Osteoblast (primary cell): Measurements from ENCODE around the gene ISOC1. TPM values are rescaled to one million over a fixed set of nuclear protein-coding genes. Genes with fewer than 3 reads are reported as not detected.

Experiments used
- DNase-seq: peaks from one replicate; pipeline ENCODE4 v3.0.0; 2011; ENCODE audit warnings: low spot score, mixed read lengths; ENCODE audit not compliant: insufficient read length; ENCODE audit errors: missing footprints
- H2AFZ ChIP-seq: 2 replicates; pipeline ENCODE4 v1.6.0; 2011; ENCODE audit warnings: mild to moderate bottlenecking, low read length
- H3K27ac ChIP-seq: 2 replicates; pipeline ENCODE4 v1.5.1; 2011; ENCODE audit warnings: mild to moderate bottlenecking, low read depth, low read length, moderate library complexity
- H3K27me3 ChIP-seq: 2 replicates; pipeline ENCODE4 v1.6.0; 2012; ENCODE audit warnings: mild to moderate bottlenecking, control low read depth, inconsistent platforms, low read length, moderate library complexity; ENCODE audit not compliant: insufficient read depth
- H3K36me3 ChIP-seq: 2 replicates; pipeline ENCODE4 v1.5.1; 2011; ENCODE audit warnings: mild to moderate bottlenecking, low read length, control low read depth, moderate library complexity; ENCODE audit not compliant: insufficient read depth
- H3K4me1 ChIP-seq: 2 replicates; pipeline ENCODE4 v1.5.1; 2011; ENCODE audit warnings: mild to moderate bottlenecking, low read length, control low read depth, moderate library complexity; ENCODE audit not compliant: insufficient read depth
- H3K4me2 ChIP-seq: 2 replicates; pipeline ENCODE4 v1.6.0; 2011; ENCODE audit warnings: mild to moderate bottlenecking, low read length; ENCODE audit not compliant: insufficient read depth
- H3K4me3 ChIP-seq: fragments of 200-600 bp; sonication (generic); 3 replicates; pipeline ENCODE4 v1.5.1; 2012; ENCODE audit warnings: mild to moderate bottlenecking, low read length, inconsistent platforms; ENCODE audit not compliant: insufficient read depth
- H3K79me2 ChIP-seq: 2 replicates; pipeline ENCODE4 v1.6.0; 2012; ENCODE audit warnings: mild to moderate bottlenecking, low read length, control low read depth, inconsistent platforms; ENCODE audit not compliant: insufficient read depth
- H3K9me3 ChIP-seq: 2 replicates; pipeline ENCODE4 v1.5.1; 2011; ENCODE audit warnings: low read depth, low read length, control low read depth
- H4K20me1 ChIP-seq: 2 replicates; pipeline ENCODE4 v1.6.0; 2012; ENCODE audit warnings: mild to moderate bottlenecking, low read length, control low read depth; ENCODE audit not compliant: insufficient read depth
- total RNA-seq: library from RNA; depleted of rRNA; stranded (reverse); fragments of >200 nt; gene quantifications from 2 replicates; pipeline ENCODE4 v1.2.3, GENCODE V29; 2012
- TF ChIP-seq, protein P1 (sequence below): IDR thresholded peaks from 2 replicates; pipeline ENCODE4 v1.5.1; 2011; ENCODE audit warnings: mild to moderate bottlenecking, low read depth, low read length, moderate library complexity; ENCODE audit errors: extremely low read depth

ISOC1 gene
- total RNA-seq, 1 donor = 9.8 TPM

DNA sequence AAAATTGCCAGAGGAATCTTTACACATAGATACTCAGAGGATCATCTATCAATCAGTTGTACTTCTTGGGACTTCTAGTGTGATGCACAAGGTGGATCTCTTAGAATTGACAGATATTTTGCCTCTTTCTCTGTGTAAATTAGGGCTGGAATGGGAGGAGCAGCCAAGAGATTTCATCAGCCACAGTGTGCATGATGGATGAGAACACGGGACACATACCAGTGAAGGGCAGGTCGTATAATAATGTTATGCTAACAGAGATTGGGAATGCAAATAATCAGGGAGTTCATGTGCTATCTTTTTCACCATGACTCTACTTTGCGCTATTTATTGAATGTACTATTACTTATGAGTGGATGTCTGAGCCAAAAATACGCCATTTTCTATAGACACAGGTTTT lies 43.3 kb upstream of the ISOC1 start:
- Histone ChIP-seq H3K4me1 (no peaks in the 10 kb centered on the region), H3K79me2 (no peaks in the 10 kb centered on the region), H2AFZ (no peak overlapping the region), H3K36me3 (no peaks in the 10 kb centered on the region), H3K9me3 (no peaks in the 10 kb centered on the region), H3K27ac (no peak overlapping the region), H4K20me1 (no peaks in the 10 kb centered on the region), H3K27me3 (no peaks in the 10 kb centered on the region), H3K4me2 (no peak overlapping the region), H3K4me3 (no peak overlapping the region)
- no peak for DNase-seq
- TF ChIP-seq, protein P1, sequence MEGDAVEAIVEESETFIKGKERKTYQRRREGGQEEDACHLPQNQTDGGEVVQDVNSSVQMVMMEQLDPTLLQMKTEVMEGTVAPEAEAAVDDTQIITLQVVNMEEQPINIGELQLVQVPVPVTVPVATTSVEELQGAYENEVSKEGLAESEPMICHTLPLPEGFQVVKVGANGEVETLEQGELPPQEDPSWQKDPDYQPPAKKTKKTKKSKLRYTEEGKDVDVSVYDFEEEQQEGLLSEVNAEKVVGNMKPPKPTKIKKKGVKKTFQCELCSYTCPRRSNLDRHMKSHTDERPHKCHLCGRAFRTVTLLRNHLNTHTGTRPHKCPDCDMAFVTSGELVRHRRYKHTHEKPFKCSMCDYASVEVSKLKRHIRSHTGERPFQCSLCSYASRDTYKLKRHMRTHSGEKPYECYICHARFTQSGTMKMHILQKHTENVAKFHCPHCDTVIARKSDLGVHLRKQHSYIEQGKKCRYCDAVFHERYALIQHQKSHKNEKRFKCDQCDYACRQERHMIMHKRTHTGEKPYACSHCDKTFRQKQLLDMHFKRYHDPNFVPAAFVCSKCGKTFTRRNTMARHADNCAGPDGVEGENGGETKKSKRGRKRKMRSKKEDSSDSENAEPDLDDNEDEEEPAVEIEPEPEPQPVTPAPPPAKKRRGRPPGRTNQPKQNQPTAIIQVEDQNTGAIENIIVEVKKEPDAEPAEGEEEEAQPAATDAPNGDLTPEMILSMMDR = no peak

DNA sequence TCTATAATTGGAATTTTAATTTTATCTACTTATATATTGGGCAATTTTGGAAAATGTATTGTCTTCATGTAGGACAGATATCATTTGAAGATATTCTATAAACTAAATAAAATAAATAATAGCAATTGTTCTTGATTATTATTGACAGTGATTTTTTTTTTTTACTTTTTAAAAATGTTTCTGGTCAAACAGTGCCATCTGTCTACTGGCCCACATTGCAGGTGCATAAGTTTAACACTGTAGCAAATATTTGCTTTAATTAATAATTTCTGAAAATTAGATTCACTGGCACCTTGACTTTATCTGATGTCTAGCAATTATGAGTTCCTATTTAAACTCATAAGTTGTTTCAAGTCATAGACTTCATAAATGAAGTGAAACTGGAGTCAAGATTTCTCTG lies 41.1 kb upstream of the ISOC1 start:
- Histone ChIP-seq H3K36me3 (no peaks in the 10 kb centered on the region), H3K27me3 (no peaks in the 10 kb centered on the region), H4K20me1 (no peaks in the 10 kb centered on the region), H2AFZ (no peak overlapping the region), H3K9me3 (no peaks in the 10 kb centered on the region), H3K27ac (no peak overlapping the region), H3K4me2 (no peak overlapping the region), H3K79me2 (no peaks in the 10 kb centered on the region), H3K4me1 (no peaks in the 10 kb centered on the region), H3K4me3 (no peak overlapping the region)
- TF ChIP-seq, protein P1 = no peak
- DNase-seq = no peak

DNA sequence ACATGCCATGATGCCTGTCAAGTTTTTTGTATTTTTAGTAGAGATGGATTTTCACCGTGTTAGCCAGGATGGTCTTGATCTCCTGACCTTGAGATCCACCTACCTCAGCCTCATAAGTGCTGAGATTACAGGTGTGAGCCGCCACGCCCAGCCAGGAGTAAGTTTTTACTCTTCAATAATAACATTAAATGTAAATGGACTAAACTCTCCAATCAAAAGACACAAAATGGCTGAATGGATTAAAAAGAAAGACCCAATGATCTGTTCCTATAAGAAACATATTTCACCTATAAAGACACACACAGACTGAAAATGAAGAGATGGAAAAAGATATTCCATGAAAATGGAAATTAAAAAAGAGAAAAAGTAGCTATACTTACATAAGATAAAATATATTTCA lies 37.2 kb upstream of the ISOC1 start:
- Histone ChIP-seq H3K4me3 (no peak overlapping the region), H4K20me1 (no peaks in the 10 kb centered on the region), H3K79me2 (no peaks in the 10 kb centered on the region), H3K9me3 (no peaks in the 10 kb centered on the region), H3K4me1 (no peaks in the 10 kb centered on the region), H2AFZ (no peak overlapping the region), H3K27me3 (no peaks in the 10 kb centered on the region), H3K36me3 (no peaks in the 10 kb centered on the region), H3K27ac (no peak overlapping the region), H3K4me2 (no peak overlapping the region)
- TF ChIP-seq, protein P1 = no peak
- no peak for DNase-seq

DNA sequence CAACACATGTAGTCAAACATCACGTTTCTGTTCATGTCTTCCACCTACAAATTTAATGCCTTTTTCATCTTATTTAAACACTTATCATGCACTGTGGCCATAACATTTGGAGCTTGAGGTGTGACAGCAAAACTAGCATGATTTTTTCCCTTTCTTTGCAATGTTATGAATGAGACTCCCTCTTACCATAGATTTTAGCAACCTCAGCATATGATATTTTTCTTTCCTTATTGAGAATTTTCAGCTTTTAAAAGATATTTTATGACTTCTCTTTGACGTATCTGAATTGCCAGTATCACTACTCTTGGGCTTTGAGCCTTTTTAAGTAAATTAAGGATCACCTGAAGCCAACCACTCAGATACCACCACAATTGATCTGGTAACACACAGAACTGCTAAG lies 32.7 kb upstream of the ISOC1 start:
- H3K27ac ChIP-seq = no peak overlapping the region
- no peaks in the 10 kb centered on the region for H3K4me1 ChIP-seq
- TF ChIP-seq, protein P1 = no peak
- no peak overlapping the region for H3K4me2 ChIP-seq
- no peaks in the 10 kb centered on the region for H3K9me3 ChIP-seq
- no peak overlapping the region for H2AFZ ChIP-seq
- no peaks in the 10 kb centered on the region for H4K20me1 ChIP-seq
- no peak for DNase-seq
- no peaks in the 10 kb centered on the region for H3K27me3 ChIP-seq
- H3K36me3 ChIP-seq = no peaks in the 10 kb centered on the region
- no peaks in the 10 kb centered on the region for H3K79me2 ChIP-seq
- H3K4me3 ChIP-seq = no peak overlapping the region
